DMS153 treated with DMSO at 0.1 percent for 48 hours (cell line): Measurements from ENCODE around the gene HS3ST6.
"Not testable (repeated sequence)": the region's sequence is repeated elsewhere in the genome, so short reads cannot be mapped to it uniquely, and the experiment has no call there.

Source experiments
- DNase-seq: peaks from one replicate; lab custom pipeline; 2025; ENCODE audit not compliant: unreplicated experiment; lab: John Stamatoyannopoulos, UW

Gene HS3ST6

GRCh38 chr16:1929105-1929504, 10.9 kb upstream of the HS3ST6 start:
- DNase-seq: peak; percentile 49

DNA sequence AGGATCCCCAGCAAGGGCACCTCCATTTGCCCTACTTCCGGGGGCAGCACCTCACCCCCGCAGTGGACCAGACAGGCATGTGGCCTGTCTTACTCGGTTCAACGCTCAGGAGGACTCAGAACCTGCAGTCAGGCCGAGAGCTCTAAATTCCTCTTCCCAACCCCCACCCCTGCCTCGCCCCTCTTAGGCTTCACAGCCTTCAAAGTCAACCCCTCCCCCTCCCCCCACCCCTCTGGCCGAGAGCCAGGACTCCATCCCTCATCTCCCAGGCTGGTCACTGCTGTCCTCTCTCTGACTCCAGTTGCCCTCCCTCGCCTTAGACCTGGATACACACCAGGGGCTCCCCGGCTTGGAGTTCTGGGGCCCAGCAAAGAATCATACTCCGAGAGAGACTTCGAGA, 8.1 kb upstream of the HS3ST6 start:
- DNase-seq: no peak

GRCh38 chr16:1924095-1924494, 5.9 kb upstream of the HS3ST6 start:
- no peak for DNase-seq

- peak; percentile 43 for DNase-seq
Observed at GRCh38 chr16:1923299-1924034, 5.3 kb upstream of the HS3ST6 start.

- DNase-seq: no peak
Observed at GRCh38 chr16:1922357-1922756, 4.1 kb upstream of the HS3ST6 start.

DNA sequence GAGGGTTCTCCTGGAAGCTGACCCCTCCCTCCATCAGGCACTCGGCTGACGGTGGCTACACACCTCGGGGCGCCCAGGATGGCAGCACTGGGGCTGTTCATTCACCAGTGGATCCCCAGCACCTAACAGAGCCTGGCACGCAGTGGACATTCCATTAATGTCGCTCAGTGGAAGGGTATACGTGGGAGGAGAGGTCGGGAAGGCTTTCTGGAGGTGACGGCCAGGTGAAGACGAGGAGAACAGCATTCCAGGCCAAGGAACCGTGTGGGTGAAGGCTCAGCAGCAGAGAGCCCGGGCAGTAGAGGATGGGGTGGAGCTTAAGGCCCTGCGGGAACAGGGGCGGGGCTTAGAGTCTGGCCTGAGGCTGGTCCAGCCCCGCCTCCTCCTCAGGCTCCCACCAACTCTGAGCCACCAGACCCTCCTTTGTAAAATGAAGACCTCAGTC, 2.5 kb upstream of the HS3ST6 start:
- no peak for DNase-seq

- DNase-seq: not testable (repeated sequence)
Observed at GRCh38 chr16:1920122-1920521, 1.9 kb upstream of the HS3ST6 start.

DNA sequence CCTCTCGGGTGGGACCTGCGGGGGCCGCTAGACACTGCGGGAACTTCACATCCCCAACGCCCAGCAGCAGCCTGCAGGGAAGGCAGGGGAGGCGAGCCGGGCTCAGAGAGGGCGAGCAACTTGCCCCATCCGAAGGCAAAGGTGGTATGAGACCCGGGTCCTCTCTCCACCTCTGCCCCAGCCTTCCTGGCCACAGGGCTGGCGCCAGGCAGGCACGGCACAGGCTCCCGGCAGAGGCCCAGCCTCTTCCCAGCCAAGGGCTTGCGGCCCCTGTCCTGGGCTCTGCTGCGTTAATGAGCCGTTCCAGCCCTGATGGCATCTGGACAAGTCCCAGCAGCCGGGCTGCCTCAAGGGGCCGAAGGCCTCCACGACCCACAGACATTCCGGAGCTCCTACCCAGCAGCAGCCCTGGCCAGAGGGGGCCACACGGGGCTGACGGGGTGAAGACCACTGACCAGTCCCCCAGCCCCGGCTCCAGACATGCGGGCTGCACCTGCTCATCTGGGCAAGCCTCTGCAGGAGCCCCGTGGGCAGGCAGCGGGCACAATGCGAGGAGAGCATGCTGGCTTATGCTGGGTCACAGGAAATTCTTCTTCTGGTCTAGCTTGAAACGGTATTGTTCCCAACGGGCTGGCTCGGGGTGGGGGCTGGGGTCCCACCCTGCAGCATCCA, 1.2 kb upstream of the HS3ST6 start:
- DNase-seq: no peak

DNA sequence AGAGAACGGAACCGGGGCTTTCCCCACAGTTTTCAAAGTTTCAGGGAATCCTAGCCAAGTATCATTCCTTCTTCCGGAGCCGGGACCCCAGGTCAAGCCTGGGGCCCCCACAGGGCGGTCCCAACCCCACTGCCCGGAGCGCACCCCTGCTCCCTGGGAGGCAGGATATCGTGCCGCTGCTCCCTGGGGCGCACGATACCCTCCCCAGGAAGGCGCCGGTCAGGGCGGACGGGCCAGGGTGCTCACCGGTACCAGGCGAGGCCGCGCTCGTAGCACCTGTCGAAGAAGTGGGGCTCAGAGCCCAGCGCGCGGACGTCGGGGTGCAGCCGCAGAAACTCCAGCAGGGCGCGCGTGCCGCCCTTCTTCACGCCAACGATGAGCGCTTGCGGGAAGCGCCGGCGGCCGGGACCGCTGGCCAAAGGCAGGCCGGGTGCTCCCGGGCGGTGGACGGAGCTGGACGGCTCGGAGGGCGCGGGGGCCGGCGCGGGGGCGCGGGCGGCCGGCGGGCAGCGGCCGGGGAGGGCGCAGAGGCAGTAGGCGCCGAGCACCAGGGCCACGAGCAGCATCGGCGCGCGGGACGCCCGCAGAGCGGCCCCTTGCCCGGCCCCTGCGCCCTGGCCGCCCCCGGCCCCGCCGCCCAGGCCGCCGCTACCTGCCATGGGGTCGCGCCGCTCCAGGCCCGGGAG, 407 bp downstream of the HS3ST6 start:
- DNase-seq: no peak

DNA sequence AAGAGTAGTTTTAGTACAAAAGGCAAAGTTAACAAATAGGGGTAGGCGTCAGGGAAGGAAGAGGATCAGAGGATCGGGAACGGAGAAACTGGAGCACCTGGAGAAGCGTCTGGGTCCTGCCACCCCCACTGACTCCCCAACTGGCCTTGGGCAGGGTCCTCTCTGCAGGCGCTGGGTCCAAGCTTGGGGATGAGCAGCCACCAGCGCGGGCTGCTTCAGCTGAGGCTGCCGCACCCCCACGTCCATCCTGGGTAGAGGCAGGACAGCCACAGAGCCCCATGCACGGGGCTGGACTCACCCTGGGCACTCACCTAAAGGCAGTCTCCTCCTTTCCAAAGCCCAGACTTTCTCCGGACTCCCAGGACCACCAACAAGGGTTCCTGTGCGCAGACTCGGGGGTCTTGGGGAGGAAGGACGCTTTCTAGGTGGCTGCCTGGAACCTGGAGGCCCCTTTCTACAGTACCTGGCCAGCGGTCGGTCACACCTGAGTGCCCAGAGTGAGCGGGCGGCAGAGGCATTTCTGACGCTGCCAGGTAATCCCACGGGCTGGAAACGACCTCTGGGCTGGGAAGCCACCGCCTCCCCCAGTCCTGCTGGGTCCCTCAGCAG, 1.1 kb downstream of the HS3ST6 start:
- no peak for DNase-seq

DNA sequence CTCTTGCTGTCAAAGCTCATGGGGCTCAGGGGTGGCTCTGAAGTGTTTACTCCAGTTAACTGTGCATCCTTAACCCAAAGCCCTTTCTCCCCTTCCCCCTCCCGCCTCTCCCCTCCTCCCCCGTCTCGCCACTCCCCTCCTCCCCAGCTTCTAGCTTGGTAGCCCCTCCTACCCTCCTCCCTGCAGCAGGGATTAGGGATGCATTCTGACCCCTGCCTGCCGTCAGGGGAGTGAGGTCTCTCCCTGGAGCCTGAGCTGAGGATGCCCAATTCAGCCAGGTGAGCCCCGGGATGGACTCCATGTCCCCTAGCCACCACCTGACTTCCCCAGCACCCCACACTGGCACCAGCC, 1.6 kb downstream of the HS3ST6 start:
- no peak for DNase-seq

- no peak for DNase-seq
Observed at GRCh38 chr16:1915732-1916639, 2.2 kb downstream of the HS3ST6 start.

DNA sequence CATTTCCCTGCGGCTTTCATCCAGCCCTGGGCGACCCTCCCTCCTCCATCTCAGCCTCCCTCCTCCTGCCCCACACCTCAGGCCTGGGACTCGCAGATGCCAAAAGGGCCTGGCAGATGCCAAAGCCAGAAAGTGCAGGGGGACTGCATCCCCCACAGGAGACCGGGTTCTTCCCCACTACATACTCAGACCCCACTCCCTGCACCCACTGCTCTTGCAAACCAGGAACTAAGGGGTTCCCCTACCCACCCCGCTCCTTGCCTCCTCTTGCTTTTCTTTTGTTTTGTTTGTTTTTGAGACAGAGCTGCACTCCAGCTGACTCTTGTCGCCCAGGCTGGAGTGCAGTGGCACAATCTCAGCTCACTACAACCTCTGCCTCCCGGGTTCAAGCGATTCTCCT, 3.2 kb downstream of the HS3ST6 start:
- DNase-seq: no peak

GRCh38 chr16:1914084-1914608, 4.1 kb downstream of the HS3ST6 start:
- DNase-seq: no peak

GRCh38 chr16:1913327-1914083, 4.7 kb downstream of the HS3ST6 start:
- peak; percentile 87 for DNase-seq

DNA sequence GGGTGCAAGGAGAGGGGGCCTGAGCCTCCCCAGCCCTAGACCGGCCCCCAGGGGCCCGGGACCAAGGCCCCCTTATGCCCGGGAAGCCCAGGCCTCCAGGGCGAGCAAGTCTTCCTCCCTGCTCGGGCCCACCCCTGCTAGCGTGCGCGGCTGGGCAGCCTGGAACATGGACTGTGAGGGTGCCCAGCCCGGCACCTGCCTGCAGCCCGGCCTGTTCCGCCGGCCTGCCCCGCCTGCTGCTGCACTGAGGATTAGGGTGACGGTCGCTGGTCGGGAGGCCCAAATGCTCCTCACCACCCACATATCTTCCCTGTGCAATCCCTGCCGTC, 6.0 kb downstream of the HS3ST6 start:
- DNase-seq: no peak

DNA sequence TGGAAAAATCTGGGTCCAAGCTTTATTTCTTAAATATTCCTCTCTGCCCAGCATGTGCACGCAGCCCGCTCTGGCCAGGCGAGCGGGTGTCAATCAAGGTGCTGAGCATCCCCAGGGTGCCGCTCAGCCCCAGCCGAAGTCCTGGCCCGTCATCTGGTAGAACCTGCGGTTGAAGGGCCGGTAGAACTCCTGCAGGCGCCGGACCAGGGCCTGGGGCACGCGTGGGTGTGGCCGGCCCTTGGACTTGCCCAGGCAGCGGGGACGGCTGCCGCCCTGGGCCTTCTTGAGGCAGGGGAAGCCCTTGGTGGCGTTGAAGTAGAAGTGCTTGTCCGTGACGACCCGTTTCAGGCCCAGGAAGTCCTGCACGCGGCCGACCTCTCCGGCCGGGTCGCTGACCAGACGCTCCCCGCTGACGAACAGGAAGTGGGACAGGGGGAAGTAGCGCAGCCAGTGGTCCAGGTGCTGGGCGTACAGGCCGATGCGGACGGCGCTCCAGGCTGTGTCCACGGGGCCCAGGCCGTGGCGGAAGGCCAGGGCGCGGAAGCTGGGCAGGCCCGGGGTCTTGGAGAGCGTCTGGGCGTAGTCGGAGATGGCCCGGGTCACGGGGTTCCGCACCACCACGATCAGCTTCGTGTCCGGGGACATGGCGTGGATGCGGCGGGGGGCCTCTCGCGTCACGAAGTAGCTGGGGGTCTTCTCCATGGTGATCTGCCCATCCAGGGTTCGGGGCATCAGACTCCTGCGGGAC, 6.6 kb downstream of the HS3ST6 start:
- no peak for DNase-seq

DNA sequence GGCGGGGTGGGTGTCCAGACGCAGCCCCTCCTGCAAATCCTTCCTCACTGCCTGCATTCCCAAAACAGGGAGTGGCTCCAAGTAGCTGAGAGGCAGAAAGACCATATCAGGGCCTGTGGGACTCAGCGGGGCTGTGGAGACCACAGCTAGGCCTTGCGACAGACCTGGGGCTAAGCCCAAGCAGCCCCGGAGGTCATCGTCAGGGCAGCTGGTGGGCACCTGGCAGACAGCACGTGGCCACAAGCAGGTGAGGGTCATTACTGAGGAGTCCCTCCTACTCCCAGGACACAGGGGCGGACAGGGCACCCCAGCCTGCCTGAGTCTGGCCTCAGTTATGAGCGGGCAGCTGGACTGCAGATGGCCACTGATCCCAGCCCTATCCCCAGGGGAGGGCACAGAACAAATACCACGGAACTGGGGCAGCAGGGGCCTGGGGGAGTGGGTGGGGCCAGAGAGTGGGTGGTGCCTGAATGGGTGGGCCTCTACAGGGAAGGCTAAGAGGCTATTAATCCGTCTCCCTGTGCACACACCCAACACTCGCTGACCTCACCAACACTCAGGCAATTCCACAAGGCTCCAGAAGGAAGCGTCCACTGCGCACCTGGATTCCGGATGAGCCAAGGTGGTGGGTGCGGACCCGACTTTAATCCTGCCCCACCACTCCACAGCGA, 8.5 kb downstream of the HS3ST6 start:
- peak; percentile 74 for DNase-seq

GRCh38 chr16:1908983-1909382, 9.2 kb downstream of the HS3ST6 start:
- no peak for DNase-seq
